OCI-LY7 (cell line): ENCODE data around the gene NUTF2. TPM values are rescaled to one million over a fixed set of nuclear protein-coding genes. Genes with fewer than 3 reads are reported as not detected.

Experiments used
- BruUV-seq: library from RNA; stranded (reverse); fragments of 400-500 nt; replicated peaks from 2 replicates; lab custom pipeline; 2021; lab: Mats Ljungman, UMichigan
- CTCF ChIA-PET: fragments of 300-600 bp; sonication (Branson Sonifier 250); formaldehyde crosslinking; loops from one replicate; lab custom pipeline; 2022; ENCODE audit warnings: antibody characterized with exemption; ENCODE audit not compliant: unreplicated experiment; lab: Charles Lee
- POLR2A ChIA-PET: fragments of 300-600 bp; sonication (Branson Sonifier 250); formaldehyde crosslinking; loops from one replicate; lab custom pipeline; 2022; ENCODE audit warnings: antibody characterized with exemption; lab: Charles Lee
- DNase-seq: peaks from one replicate; pipeline ENCODE4 v3.0.0-alpha.2; 2015; ENCODE audit warnings: low spot score
- H2AFZ ChIP-seq: fragments of 200-600 bp; sonication (generic), shearing (Covaris generic); 2 replicates; pipeline ENCODE4 v1.6.1; 2014; ENCODE audit warnings: mild to moderate bottlenecking, antibody characterized with exemption, low read length, moderate library complexity
- H3K27ac ChIP-seq: fragments of 200-600 bp; sonication (generic); 2 replicates; pipeline ENCODE4 v1.5.1; 2014; ENCODE audit warnings: mixed run types, low read depth, mild to moderate bottlenecking, moderate library complexity, low read length, inconsistent platforms; ENCODE audit not compliant: poor library complexity, severe bottlenecking
- H3K36me3 ChIP-seq: fragments of 200-600 bp; sonication (generic); 2 replicates; pipeline ENCODE4 v1.6.1; 2014; ENCODE audit warnings: mild to moderate bottlenecking, antibody characterized with exemption, low read length, moderate library complexity, mixed read lengths; ENCODE audit not compliant: insufficient read depth
- H3K4me1 ChIP-seq: fragments of 200-600 bp; sonication (generic); 2 replicates; pipeline ENCODE4 v1.5.1; 2014; ENCODE audit warnings: mild to moderate bottlenecking, low read length; ENCODE audit not compliant: insufficient read depth, poor library complexity, severe bottlenecking
- H3K4me2 ChIP-seq: fragments of 200-600 bp; sonication (generic); 2 replicates; pipeline ENCODE4 v1.6.1; 2014; ENCODE audit warnings: mild to moderate bottlenecking, low read length
- H3K4me3 ChIP-seq: fragments of 200-600 bp; sonication (generic); 2 replicates; pipeline ENCODE4 v1.5.1; 2014; ENCODE audit warnings: mild to moderate bottlenecking, low read depth, low read length; ENCODE audit not compliant: poor library complexity, severe bottlenecking
- H3K79me2 ChIP-seq: fragments of 200-600 bp; sonication (generic); 2 replicates; pipeline ENCODE4 v1.6.1; 2016; ENCODE audit warnings: low read depth, mild to moderate bottlenecking, low read length, moderate library complexity, mixed read lengths; ENCODE audit not compliant: insufficient read depth
- H3K9me2 ChIP-seq: fragments of 200-600 bp; sonication (generic); 2 replicates; pipeline ENCODE4 v1.6.1; 2016; ENCODE audit warnings: mild to moderate bottlenecking, low read length, mixed read lengths; ENCODE audit not compliant: insufficient read depth
- H3K9me3 ChIP-seq: fragments of 200-600 bp; sonication (generic); 2 replicates; pipeline ENCODE4 v1.6.1; 2014; ENCODE audit warnings: mild to moderate bottlenecking, mixed run types, low read length, mixed read lengths
- H4K20me1 ChIP-seq: fragments of 200-600 bp; sonication (generic); 2 replicates; pipeline ENCODE4 v1.6.1; 2014; ENCODE audit warnings: mild to moderate bottlenecking, antibody characterized with exemption, low read length, moderate library complexity, mixed read lengths; ENCODE audit not compliant: insufficient read depth
- CTCF ChIP-seq: fragments of 200-600 bp; sonication (generic); conservative IDR thresholded peaks from 2 replicates; pipeline ENCODE4 v1.5.1; 2014; ENCODE audit warnings: mild to moderate bottlenecking, antibody characterized with exemption, low read length, moderate library complexity, mixed read lengths
- EZH2phosphoT487 ChIP-seq: fragments of 200-600 bp; sonication (generic); IDR thresholded peaks from 2 replicates; pipeline ENCODE4 v1.6.1; 2018; ENCODE audit warnings: low read depth, borderline replicate concordance, mild to moderate bottlenecking, mixed run types, antibody characterized with exemption, low read length, moderate library complexity, mixed read lengths
- intact Hi-C: fragments of 100-400 bp; cut with micrococcal nuclease; formaldehyde crosslinking; loops from one replicate; pipeline ENCODE4 v1.10.0; 2022; ENCODE audit not compliant: unreplicated experiment
- total RNA-seq, 2 experiments: library from RNA; depleted of rRNA in 1 of 2; stranded (reverse); fragments of >200 nt in 1 of 2; shearing (Covaris generic) in 1 of 2; gene quantifications; 2 replicates each; pipeline ENCODE4 v1.2.3, GENCODE V29; 2014 to 2022

NUTF2 gene
- total RNA-seq, 2 experiments from 2014 or later, result 143 to 187 TPM

GRCh38 chr16:67804853-67805542 lies 41.7 kb upstream of the NUTF2 start:
- H2AFZ ChIP-seq, result no peak overlapping the region
- no peak for DNase-seq
- peak overlapping the region; percentile 3 for H3K27ac ChIP-seq
- H3K4me1 ChIP-seq, result peaks cover 59% of the 10 kb centered on the region
- ChIA-PET CTCF (no interaction called here), POLR2A (no interaction called here)
- peaks cover 55% of the 10 kb centered on the region for H3K79me2 ChIP-seq
- no peaks in the 10 kb centered on the region for H3K9me2 ChIP-seq
- intact Hi-C loops, result loop anchor here (10.0 kb wide), 1 partner anchor 260 kb away; no protein-coding TSS in a partner anchor
- H3K4me3 ChIP-seq, result peak overlapping the region; percentile 80
- H3K9me3 ChIP-seq, result no peaks in the 10 kb centered on the region
- H3K36me3 ChIP-seq, result peaks cover 45% of the 10 kb centered on the region
- H4K20me1 ChIP-seq, result no peaks in the 10 kb centered on the region
- TSS peak; percentile 66 for BruUV-seq
- H3K4me2 ChIP-seq, result peak overlapping the region; percentile 72
- TF ChIP-seq CTCF (no peak), EZH2phosphoT487 (no peak)

DNA sequence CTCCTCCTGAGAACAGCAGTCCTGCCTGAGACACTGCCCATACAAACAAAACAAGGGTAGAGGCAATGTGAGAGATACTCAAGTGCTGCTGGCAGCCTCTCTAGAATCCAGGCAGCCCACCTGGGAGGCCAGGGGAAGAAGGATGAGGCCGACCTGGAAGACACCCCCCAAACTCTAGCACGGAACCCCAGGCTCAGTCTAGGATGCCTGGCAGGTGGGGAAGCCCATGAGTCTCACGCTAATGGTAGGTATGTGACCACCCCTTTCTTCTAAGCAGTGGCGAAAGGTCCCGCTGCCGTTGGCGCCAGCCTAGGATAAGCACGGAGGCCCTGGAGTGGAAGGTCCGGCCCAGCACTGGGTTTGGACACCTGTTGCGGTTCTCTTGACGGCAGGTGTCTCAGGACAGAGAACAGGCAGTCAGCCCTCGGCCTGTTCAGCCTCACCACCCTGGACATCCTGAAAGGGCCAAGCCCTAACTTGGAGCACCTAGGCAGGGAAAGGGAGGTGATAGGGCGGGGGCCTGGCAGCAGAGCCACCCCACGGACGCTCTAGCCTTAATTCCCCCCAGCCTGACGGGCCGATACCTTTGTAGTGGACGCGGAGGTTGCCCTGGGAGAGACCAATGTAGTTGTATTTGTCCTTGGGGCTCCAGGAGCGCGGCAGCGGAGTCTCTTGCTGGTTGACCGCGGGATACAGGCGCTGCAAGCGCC lies 40.9 kb upstream of the NUTF2 start:
- POLR2A ChIA-PET, result interaction anchor here (0.6 to 1.7 kb wide), 10 partner anchors 9 to 265 kb away, joined by 3 to 7 read pairs (median 3); partner anchors contain the start of genes GFOD2 and NUTF2
- Histone ChIP-seq H3K27ac (peak overlapping the region; percentile 29), H2AFZ (peak overlapping the region; percentile 12; the same call in 1 of the 2 replicates), H3K79me2 (peaks cover 46% of the 10 kb centered on the region), H3K4me2 (peak overlapping the region; percentile 72), H3K9me2 (no peaks in the 10 kb centered on the region), H4K20me1 (no peaks in the 10 kb centered on the region), H3K4me3 (peak overlapping the region; percentile 80), H3K4me1 (peaks cover 51% of the 10 kb centered on the region), H3K9me3 (no peaks in the 10 kb centered on the region), H3K36me3 (peaks cover 36% of the 10 kb centered on the region)
- TF ChIP-seq EZH2phosphoT487 (no peak), CTCF (no peak)
- intact Hi-C loops, result loop anchor here (10.0 kb wide), 1 partner anchor 261 kb away; no protein-coding TSS in a partner anchor
- peak; percentile 38 for DNase-seq
- BruUV-seq, result no TSS peak
- CTCF ChIA-PET, result no interaction called here
